H1 (cell line): ENCODE measurements around the gene PRICKLE3.

Experiments used
- CEBPB ChIP-seq: IDR thresholded peaks from 2 replicates; pipeline ENCODE4 v1.6.1; 2012; ENCODE audit warnings: low read depth, low read length
- MAX ChIP-seq: IDR thresholded peaks from 2 replicates; pipeline ENCODE4 v1.6.1; 2012; ENCODE audit warnings: inconsistent platforms
- POLR2AphosphoS5 ChIP-seq: IDR thresholded peaks from 2 replicates; pipeline ENCODE4 v1.6.1; 2011; ENCODE audit warnings: low read depth, low read length
- YY1 ChIP-seq: IDR thresholded peaks from 2 replicates; pipeline ENCODE4 v1.6.1; 2011; ENCODE audit warnings: low read depth, mild to moderate bottlenecking, low read length

- TF ChIP-seq MAX (no peak), YY1 (no peak), CEBPB (no peak), POLR2AphosphoS5 (no peak)
These were observed 32.7 kb downstream of the PRICKLE3 start for GRCh38 chrX:49153467-49153866.
